HG03108 (cell line): ENCODE results near the gene MAS1.
A peak's percentile ranks its signal among the peaks of the same experiment; 100 is the strongest.
"Not testable (repeated sequence)": the region's sequence is repeated elsewhere in the genome, so short reads cannot be mapped to it uniquely, and the experiment has no call there.

ENCODE experiments used
- ATAC-seq: cut with Tn5 transposase; IDR thresholded peaks from one replicate; pipeline ENCODE4 v1.9.1; 2021; ENCODE audit warnings: moderate library complexity; ENCODE audit not compliant: unreplicated experiment

Gene MAS1

DNA sequence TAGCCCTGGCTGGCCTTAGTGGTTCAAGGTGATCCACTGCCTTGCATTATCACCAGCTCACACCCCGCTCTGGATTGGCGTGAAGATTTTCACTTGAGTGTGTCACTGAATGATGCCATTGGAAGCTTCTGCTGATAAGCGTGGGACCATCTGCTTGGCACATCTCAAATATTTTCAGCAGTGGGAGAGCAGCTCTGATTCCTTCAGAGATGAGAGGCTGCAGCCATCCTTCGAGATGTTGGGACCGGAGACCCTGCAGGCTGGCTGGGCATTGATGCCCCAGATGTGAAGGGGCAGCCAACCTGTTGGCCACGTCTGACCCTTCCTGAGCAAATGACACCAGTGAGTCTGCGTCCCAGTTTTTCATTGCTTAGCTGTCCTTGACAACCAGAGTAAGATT is at the start of gene MAS1:
Gene MAS1 (plus strand): TSS at position 197 of the 400 bp plus-strand sequence. CDS start 15,968 bp downstream, outside the sequence.
- ATAC-seq: no peak

DNA sequence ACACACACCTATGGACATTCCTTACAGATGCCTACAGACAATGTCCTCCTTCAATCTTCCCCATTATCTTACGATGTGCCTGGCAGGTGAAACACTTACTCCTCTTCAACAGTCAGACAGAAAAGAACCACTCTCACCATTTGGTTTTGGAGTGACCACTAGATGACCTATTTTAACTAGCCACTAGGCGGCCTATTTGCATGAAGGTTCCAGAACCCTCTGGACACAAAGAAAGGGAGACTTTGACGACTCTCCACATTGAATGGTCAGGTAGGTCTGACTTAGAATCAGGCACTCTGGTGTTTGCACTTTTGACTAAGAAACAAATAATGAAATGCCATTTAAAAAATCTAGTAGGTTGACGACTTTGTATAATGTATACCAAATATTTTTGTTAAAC is 48.8 kb upstream of the MAS1 start:
- ATAC-seq: no peak

DNA sequence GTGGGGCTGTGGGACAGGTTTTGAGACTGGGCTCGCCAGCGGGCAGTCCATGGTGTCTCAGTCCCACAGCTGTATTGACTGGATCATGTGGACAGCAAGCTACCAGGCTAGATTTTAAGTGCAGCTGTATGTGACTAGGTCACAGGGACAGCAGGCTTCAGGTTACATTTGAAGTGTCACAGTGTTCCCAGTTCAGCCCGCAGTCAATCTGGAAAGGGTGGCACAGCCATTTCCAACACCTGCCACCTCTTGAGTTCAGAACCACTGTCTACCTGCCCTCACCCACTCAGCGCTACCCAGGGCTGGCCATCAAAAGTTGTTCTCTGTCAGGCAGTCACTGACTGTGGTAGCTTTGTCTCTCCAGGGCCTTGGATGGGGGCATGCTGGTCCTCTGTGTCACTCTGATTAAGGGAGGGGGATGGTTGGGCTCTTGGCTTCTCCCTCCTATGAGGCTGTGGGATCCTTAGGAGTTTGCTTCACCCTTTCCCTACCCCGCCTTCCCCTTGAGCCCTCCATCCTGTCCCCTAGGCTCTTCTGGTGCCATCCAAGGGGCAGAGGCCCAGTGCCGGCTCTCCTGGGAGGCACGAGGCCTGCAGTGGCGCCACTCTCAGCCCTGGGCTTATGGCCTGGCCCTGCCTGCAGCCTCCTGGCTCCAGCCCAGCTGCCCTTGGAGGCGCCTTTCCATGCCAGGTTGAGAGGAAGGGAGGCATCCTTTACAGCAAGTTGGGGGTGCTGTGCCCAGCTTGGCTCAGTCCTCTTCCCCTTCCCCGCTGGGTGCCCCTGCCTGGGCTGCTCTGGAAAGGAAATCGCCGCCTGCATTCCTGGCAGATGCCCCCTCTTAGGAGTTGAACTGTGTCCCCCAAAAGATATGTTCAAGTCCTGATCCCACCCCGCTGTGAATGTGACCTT is 45.8 kb upstream of the MAS1 start:
- ATAC-seq: no peak

DNA sequence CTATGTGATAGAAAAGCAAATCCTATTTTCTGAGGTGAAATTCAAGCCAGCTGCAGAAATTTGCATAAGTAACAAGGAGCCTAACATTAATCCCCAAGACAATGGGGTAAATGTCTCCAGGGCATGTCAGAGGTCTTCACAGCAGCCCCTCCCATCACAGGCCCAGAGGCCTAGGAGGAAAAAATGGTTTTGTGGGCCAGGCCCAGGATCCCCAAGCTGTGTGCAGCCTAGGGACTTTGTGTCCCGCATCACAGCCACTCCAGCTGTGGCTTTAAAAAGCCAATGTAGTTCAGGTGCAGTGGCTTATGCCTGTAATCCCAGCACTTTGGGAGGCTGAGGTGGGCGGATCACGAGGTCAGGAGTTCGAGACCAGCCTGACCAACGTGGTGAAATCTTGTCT is 42.2 kb upstream of the MAS1 start:
- ATAC-seq: not testable (repeated sequence)

DNA sequence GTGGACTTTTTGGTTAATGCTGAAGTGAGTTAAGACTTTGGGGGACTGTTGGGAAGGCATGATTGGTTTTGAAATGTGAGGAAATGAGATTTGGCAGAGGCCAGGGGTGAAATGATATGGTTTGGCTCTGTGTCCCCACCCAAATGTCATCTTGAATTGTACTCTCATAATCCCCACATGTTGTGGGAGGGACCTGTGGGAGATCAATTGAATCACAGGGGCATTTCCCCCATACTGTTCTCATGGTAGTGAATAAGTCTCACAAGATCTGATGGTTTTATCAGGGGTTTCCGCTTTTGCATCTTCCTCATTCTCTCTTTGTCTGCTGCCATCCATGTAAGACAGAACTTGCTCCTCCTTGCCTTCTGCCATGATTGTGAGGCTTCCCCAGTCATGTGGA is 40.9 kb upstream of the MAS1 start:
- ATAC-seq: not testable (repeated sequence)

DNA sequence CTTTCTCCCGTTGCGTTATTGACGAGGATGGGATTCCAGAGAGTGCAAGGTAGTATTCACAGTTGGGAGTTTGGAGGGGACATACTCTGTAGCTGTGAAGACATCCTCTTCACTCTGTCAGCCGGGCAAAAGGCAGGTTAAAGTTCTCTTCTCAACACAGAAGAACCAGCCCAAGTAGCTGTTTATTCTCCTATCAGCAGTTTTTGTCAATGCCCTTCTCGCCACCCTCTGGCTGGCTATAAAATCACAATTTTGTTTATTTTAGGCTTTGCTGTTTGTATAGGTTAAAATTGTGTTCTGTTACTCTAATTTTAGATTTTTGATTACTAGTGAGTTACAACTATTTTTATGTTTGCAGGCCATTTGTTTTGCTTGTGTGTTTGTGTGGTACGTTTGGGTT is 37.9 kb upstream of the MAS1 start:
- no peak for ATAC-seq

DNA sequence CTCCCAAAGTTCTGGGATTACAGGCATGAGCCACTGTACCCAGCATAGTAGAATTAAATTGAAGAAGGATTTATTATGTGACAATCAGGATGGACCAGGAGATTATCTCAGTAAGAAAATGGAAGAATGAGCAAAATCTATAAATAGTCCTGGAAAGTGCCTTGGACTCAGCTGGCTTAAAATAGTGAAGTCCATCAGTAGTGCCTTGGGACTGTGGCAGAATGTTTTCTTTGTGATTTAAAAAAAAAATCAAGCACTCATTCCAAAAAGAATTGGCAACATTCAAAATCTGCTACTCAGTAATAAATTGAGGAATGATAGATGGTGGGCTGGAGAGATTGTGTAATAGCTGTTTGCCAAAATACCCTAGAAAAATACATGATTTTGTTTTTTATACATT is 37.0 kb upstream of the MAS1 start:
- ATAC-seq: no peak

DNA sequence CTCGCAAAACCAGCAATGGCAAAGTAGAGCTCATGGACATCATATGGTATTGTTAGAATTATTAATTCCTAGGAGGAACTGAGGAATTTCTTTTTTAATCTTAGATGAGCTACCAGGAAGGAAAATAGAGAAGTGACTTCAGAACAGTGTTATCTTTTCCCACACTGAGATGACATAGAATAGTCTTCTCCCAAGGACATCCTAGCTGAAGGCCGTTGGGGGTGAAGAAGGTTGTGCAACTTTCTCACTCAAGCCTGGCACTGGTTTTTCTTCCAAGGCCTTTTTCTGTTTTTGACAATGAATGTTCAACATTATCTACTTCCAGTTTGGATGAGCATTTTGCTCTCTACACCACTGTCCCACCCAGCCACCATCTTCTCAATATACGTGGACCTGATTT is 35.8 kb upstream of the MAS1 start:
- no peak for ATAC-seq

DNA sequence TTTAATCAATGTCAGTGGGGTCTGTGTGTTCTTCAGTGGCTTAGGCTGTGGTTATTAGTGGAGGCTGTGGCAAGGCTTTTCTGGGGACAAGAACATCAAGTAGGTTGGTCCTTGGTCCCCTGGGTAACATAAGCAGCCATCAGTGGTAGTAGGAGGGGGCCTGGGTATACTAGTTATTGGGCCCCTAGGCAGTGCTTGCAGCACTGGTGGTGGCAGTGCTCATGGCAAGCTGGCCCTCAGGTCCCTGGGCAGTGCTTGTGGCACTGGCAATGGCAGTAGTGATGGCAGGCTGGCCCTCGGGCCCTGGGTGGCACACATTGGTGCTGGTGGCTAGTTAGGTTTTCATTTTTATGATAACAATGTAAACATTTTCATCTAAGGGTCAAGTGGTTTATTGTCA is 32.5 kb upstream of the MAS1 start:
- no peak for ATAC-seq

DNA sequence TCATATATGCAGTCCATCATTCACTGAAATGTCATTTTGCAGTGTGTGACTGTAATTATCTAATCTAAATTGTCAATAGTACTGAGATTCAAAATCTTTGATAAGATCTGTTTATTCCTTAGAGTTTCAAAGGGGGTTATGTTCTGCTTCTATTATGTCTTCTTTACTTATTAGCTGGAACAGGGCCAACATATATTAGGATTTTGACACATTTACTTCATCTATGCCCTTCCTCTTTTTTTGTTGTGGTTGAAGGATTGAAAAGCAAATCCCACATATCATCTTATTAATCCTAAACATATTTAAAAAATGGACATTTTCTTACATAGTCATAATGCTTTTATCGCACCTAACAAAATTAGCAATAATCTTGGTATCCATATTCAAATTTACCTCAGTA is 30.3 kb upstream of the MAS1 start:
- ATAC-seq: no peak

DNA sequence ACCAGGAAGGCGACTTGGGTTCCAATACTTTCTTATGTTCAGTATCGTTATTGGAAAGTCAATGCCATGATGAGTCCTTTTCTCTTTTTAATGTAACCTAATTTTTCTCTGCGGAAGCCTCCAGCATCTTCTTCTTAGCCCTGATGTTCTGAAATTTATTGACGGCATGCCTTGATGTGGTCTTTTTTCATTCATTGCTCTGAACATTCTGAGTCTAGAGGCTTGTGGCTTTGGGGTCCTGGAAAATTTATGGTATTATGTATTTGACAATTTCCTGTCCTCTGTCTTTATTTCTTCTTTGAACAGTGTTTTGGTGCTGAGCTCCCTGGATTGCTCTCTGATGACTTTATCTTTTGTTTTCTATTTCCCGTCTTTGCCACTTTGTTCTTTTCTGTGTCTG is 28.7 kb upstream of the MAS1 start:
- no peak for ATAC-seq

DNA sequence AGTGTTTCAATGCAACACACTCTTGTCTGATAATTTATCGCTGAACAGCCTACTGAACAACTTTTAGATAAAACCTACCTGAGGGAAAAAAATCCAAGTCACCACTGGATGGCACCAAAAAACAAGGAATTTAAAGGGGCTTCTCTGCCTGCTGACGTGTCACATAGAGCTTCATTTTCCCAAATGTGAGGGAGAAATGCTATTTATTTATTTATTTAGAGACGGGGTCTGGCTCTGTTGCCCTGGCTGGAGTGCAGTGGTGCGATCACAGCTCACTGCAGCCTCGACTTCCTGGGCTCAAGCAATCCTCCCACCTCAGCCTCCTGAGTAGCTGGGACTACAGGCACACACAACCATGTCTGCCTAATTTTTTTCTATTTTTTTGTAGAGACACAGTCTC is 27.4 kb upstream of the MAS1 start:
- not testable (repeated sequence) for ATAC-seq

DNA sequence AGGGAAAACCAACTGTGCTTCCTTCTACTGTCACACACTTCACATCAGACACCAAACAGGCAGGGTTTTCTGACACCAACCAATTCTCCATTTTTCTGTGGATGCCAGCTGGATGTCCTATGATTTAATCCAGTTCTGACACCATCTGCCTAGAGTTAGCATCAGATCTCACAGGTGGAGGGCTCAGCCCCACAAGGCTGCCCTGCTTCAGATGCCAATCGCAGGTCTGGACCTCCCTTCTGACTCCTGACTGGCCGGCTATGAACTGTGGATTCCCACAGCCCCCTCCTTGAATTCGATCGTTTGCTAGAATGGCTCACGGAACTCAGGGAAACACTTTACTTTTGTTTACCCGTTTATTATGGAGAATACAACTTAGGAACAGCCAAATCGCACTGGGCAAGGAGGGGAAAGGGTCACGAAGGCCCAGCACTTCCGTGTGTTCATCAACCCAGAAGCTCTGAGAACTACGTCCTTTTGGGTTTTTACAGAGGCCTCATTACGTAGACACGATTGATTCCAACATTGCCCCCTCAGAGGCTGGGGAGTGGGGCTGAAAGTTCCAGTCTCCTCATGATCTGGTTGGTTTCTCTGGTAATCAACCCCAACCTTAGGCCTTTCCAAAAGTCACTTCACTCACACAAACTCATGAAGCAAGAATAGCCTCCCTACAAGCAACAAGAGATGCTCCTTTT is 25.4 kb upstream of the MAS1 start:
- no peak for ATAC-seq

DNA sequence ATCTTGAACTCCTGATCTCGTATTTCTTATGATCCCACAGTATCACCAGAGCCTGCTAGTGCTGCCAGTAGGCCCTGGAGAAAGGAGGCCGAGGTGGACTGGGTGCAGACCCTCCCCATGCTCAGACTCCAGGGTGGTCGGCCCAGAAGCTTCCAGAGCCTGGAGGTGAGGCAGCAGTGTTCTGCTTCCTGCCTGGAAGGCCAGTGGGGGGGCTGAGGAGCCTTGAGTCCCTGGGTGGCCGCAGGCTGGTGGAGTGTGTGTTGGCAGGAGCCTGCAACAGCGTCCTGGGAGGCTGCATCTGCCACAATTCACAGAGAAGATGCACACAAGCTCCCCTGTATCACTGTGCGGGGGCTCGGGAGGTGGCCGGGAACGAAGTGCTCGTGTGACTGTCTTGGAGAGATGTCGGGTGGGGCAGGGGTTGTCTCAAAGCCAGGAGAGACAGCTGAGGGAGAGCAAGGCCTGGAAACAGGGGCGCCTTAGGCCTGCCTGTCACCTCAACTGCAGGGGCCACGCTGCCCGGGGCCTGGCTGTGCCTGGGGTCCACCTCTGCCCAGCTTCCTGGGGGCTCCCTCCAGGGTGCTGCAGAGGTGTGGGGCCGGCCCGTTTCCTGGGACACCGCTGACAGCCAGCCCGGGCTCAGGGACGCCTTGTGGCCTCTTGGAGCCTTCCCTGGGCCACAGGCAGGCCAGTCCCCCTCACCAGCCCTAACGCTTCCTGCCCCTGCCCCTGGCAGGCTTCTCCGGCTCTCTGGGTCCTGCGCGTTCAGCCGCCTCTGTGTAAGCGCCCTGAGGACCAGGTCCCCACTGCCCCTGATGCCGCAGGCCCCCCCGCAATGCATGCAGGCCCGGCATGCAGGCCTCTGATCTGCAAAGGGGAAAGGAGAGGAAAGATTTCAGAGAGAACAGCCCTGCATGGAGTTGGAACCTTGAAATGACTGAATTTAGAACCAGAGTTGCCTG is 24.2 kb upstream of the MAS1 start:
- no peak for ATAC-seq

DNA sequence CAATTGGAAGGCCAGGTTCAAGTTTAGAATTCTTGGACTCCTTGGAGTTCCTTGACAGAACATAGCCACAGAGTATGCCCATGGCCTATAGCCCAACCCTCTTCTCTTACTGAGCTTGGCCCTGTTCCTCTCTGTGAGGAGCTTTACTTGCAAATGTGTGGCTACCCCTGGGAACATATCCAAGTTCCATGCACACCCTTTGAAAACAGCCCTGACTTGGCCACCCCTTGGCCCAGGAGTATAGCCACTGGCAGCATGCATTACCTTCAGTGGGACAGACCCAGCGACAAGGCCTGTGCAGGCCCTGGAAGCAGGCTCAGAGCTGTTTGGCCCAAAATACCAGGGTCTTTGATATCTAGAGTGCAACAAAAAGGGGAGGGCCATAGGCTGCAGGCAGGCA is 19.5 kb upstream of the MAS1 start:
- ATAC-seq: no peak

DNA sequence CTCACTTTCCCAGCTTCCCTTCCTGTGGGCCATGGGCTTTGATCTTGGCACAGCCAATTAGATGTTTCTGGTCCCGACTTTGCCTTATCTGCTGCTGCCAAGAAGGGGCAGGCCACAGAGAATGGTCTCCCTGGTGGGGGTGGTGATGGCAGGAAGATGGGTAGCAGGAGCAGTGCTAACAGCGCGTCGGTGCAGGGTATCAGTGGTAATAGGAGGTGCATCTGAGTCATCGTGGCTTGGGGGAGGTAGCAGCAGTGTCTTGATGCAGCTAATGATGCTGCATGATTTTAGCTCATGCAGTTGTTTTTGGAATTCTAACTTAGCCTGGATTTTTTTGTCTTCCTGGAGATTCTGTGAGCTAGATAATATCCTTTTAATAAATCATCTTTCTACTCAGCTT is 18.9 kb upstream of the MAS1 start:
- ATAC-seq: no peak

DNA sequence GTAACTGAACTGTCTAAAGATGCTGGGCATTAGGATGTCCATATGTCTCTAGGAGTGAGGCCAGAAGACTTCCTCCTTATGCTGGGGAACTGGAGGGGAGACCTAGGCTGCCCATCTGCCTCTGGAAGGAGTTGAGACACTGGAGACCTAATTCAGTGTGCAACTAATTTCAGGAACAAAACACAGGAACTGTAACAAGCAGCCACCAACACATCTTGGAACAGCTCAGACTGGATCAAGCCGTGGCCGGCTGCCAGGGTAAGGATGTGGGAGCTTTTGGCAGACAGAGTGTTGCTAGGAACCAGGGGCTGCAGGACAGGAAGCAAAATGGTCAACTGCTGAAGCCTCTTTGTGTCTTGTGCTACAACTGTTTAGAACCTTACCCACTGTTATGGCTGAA is 16.4 kb upstream of the MAS1 start:
- no peak for ATAC-seq

DNA sequence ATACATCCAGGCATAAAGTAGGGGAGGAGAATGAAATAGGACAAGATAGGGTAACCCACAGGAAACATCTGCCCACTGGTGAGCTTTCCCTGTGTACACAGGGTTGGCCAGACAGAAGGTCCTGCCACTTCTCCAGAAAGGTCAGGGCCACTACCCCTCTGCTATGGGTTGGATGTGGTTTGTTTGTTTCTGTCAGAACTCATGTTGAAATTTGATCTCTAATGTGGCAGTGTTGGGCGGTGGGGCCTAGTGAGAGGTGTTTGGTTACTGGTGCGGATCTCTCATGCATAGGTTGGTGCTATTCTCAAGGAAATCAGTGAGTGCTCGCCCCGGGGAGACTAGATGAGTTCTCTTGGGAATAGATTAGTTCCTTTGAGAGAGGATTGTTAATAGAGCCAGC is 15.6 kb upstream of the MAS1 start:
- ATAC-seq: peak; percentile 56

DNA sequence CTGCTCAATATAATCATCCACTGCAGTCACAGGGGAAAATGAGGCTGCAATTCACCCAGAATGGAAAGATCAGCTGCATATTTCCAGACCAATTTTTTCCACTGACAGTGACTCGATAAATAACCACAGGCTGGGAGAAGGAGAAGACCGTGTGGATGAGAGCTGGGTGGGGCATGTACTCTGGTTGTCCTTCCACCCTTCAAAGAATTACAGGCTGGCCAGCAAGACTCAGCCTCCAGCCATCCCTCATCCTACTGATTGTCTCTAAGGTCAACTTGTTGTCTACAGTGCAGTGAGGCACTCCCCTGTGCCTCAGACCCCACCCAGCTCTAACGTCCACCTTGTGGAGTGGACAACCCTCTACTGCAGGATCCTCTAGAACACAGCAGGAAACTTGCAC is 14.5 kb upstream of the MAS1 start:
- ATAC-seq: no peak

DNA sequence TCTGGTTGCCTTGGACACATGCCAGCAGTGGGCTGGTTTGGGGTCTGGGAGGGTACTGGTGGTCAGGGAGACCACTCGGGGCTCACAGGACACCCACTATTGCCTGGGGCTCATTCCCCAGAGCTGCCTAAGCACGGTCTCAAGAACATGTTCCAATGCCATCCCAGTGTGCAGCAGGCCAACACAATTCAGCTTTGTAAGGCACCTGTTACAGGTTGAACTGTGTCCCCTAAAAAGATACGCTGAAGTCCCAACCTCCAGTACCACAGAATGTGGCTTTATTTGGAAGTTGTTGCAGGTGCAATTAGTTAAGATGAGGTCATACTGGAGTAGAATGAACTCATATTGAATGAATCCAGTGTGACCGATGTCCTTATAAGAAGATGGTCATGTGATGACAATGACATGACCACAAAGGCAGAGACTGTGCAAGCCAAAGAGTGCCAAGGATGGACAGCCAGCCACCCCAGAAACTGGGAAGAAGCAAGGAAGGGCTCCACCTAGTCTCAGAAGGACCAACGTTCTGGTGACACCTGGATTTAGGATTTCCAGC is 13.5 kb upstream of the MAS1 start:
- ATAC-seq: no peak

DNA sequence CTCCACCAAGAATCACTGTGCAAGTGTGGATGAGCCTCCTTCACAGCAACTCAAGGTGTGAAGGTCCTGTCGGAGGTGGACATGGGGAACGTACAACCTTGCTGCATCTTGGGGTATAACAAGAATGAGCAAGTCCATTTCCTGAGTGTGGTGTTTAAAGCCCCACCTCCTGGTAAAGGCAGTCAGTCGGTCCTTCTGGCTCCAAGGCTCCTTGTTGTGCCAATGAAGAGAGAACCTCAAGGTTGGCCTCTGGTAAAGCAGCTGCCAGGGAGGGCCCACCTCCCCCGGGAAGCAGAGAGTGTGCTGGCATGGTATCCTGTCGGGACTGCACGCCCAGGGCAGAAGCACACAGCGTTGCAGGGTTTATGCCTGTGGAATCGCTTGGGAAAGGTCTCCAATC is 12.4 kb upstream of the MAS1 start:
- ATAC-seq: no peak
